ENCODE results near the gene IFRD2. TPM values are rescaled to one million over a fixed set of nuclear protein-coding genes. Genes with fewer than 3 reads are reported as not detected.

Gene IFRD2
- total RNA-seq, 1 donor from 2014 or later: 77.1 TPM

DNA sequence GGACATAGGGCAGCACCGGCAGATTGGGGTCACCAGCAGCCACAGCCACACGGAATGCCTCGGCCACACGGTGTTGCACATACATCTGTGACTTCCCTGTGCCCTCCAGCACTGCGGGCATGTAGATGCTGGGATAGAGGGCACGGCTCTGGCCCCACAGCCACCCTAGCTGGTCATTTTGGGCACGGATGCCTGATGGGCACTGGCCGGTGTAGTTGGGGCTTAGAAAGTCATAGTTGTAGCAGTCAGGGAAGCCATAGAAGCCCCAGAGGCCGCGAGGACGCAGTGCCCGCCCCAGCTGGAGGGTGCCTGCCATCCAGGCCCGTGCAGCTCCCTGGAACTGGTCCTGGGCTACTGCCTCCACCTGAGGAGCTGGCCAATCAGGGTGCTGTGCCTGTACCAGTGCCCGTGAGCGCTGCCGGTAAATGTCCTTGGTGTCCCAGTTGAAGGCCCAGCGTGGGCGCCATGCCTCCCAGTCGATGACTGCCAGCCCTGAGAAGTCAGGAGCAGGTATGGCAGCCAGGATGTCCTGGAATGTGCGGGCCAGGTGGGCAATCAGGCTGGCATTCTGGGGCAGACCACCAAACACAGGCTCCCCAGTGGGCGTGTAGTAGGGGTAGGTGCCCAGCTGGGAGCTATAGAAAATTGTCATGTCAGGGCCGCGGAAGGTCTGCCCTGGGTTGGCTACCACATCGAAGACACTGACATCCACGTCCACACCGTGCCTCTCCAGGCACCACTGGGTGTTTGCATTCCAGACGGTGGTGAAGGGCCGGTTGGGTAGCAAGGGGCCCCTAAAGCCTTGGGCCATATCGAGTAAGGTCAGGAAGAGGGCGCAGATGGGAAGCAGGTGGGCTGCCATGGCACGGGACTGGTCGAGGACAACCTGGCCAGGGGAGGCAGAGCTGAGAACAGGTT lies 10.1 kb upstream of the IFRD2 start:
- Mint-ChIP-seq H3K4me3 (peak overlapping the region; percentile 70), H3K9me3 (no peaks in the 10 kb centered on the region), H3K36me3 (ENCODE audit: low read depth) (no peaks in the 10 kb centered on the region), H3K4me1 (peaks cover 29% of the 10 kb centered on the region), H3K27ac (ENCODE audit: unreplicated experiment) (no peak overlapping the region), H3K27me3 (ENCODE audit: low read depth) (peaks cover 6% of the 10 kb centered on the region)
- TF ChIP-seq, protein P1, sequence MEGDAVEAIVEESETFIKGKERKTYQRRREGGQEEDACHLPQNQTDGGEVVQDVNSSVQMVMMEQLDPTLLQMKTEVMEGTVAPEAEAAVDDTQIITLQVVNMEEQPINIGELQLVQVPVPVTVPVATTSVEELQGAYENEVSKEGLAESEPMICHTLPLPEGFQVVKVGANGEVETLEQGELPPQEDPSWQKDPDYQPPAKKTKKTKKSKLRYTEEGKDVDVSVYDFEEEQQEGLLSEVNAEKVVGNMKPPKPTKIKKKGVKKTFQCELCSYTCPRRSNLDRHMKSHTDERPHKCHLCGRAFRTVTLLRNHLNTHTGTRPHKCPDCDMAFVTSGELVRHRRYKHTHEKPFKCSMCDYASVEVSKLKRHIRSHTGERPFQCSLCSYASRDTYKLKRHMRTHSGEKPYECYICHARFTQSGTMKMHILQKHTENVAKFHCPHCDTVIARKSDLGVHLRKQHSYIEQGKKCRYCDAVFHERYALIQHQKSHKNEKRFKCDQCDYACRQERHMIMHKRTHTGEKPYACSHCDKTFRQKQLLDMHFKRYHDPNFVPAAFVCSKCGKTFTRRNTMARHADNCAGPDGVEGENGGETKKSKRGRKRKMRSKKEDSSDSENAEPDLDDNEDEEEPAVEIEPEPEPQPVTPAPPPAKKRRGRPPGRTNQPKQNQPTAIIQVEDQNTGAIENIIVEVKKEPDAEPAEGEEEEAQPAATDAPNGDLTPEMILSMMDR (conservative IDR thresholded peaks at IDR 0.05): no peak
- DNase-seq (ENCODE audit: low read depth, low spot score): no peak

DNA sequence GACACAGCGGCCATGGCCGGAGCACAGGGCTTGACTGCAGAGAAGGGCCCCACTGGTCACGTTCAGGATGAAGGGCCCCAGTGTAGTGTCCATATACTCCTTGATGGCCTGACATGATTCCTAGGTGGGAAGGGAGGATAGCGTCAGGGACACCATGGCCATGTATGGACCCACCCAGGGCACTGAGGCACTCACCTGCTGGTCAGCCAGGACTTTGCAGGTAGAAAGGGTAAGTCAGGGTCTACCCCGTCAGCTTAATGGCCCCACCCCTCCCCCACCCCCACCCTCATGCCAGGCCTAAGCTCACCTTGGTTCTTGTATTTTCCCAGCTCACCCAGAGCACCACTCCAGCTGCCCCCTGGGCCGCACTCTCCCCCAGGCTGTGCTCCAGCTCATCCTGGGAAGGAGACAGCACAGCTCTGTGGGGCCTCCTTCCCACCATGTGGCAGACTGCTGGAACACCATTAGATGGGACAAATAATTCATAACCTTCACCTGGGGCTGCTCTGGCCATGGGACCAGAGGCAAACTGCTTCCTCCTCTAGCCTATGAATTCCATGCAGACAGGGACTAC lies 8.5 kb upstream of the IFRD2 start:
- Mint-ChIP-seq H3K4me3 (peak overlapping the region; percentile 98), H3K36me3 (ENCODE audit: low read depth) (no peaks in the 10 kb centered on the region), H3K4me1 (peaks cover 29% of the 10 kb centered on the region), H3K27me3 (ENCODE audit: low read depth) (peaks cover 6% of the 10 kb centered on the region), H3K27ac (ENCODE audit: unreplicated experiment) (no peak overlapping the region), H3K9me3 (no peaks in the 10 kb centered on the region)
- TF ChIP-seq, protein P1 (conservative IDR thresholded peaks at IDR 0.05): no peak
- DNase-seq (ENCODE audit: low read depth, low spot score): no peak

DNA sequence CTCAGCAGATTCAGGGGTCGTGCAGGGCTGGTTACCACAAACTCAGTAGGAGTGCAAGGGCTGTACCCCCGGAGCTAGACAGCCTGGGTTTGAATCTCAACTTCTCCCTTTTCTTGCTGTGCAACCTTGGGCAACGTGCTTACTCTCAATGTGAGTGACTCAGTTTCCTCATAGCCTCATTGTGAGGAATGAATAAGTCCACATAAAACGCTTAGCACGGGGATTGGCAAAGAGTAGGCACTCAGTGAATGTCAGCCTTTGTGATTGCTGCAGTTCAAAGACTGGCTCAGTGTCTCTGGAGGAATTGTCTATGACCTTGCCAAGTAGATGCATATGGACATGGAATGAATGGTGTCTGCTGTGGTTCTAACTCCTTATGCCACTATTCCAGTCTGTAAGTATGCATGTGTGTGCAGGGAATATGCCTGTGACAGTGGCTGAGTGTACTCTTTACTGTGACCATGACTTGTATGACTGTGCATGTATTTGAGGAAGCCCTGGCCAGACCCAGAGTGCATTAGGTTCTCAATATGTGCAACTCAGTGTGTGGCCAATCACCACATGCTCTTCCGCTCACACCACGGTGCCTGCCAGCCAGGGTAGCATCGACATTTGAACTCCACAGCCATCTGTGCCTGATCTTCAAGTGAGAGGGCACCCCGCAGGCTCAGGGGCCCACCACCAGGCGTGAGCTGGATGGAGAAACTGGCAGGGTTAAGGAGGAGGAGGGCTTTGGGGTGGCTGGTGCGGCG lies 7.9 kb upstream of the IFRD2 start:
- Mint-ChIP-seq H3K36me3 (ENCODE audit: low read depth) (no peaks in the 10 kb centered on the region), H3K4me1 (peaks cover 29% of the 10 kb centered on the region), H3K9me3 (no peaks in the 10 kb centered on the region), H3K27me3 (ENCODE audit: low read depth) (peaks cover 6% of the 10 kb centered on the region), H3K27ac (ENCODE audit: unreplicated experiment) (peak overlapping the region; percentile 96), H3K4me3 (peak overlapping the region; percentile 98)
- TF ChIP-seq, protein P1 (conservative IDR thresholded peaks at IDR 0.05): no peak
- no peak for DNase-seq (ENCODE audit: low read depth, low spot score)

DNA sequence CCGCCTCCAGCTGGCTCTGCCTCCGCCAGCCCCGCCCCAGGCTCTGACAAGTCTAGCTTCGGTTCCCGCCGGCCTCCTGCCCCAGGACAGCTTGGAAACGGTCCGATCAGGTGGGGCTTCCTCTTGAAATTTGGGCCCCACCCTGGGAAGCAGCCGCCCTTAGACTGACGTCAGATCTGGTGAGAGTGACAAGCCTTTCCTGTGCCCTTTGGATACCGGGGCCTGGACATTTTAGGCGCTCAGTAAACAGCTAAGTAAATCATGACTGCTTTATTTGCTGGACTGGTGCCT lies 7.4 kb upstream of the IFRD2 start:
- H3K27ac Mint-ChIP-seq (ENCODE audit: unreplicated experiment): peak overlapping the region; percentile 96

More for the DNA sequence above, 7.4 kb upstream of the IFRD2 start:
- H3K36me3 Mint-ChIP-seq (ENCODE audit: low read depth): no peaks in the 10 kb centered on the region
- no peaks in the 10 kb centered on the region for H3K9me3 Mint-ChIP-seq
- H3K4me1 Mint-ChIP-seq: peaks cover 26% of the 10 kb centered on the region
- H3K4me3 Mint-ChIP-seq: peak overlapping the region; percentile 98
- peaks cover 6% of the 10 kb centered on the region for H3K27me3 Mint-ChIP-seq (ENCODE audit: low read depth)
- TF ChIP-seq, protein P1 (conservative IDR thresholded peaks at IDR 0.05): no peak
- DNase-seq (ENCODE audit: low read depth, low spot score): no peak
